Transverse colon (tissue), 4 donors: Measurements from ENCODE around the gene STAT3. TPM values are rescaled to one million over a fixed set of nuclear protein-coding genes. Genes with fewer than 3 reads are reported as not detected.

Experiments
- DNase-seq: peaks from one replicate; pipeline ENCODE4 v3.0.0-alpha.2; 2019
- H3K27ac ChIP-seq, 4 donors: fragments of 200-600 bp; sonication (generic); 2 replicates each; pipeline ENCODE4 v1.5.1; 2016 to 2018; ENCODE audit warnings: inconsistent platforms in 4 of 4
- H3K27me3 ChIP-seq: fragments of 200-600 bp; sonication (generic); 2 replicates; pipeline ENCODE4 v1.5.1; 2017; ENCODE audit warnings: inconsistent platforms
- H3K36me3 ChIP-seq, 4 donors: fragments of 200-600 bp; sonication (generic); 2 replicates each; pipeline ENCODE4 v1.5.1; 2017 to 2019; ENCODE audit warnings: inconsistent platforms in 4 of 4
- H3K4me1 ChIP-seq, 4 donors: fragments of 200-600 bp; sonication (generic); 2 replicates each; pipeline ENCODE4 v1.5.1; 2017 to 2020; ENCODE audit warnings: inconsistent platforms in 4 of 4
- H3K4me3 ChIP-seq, 4 donors: fragments of 200-600 bp; sonication (generic); 1 replicate in 1 of 4; 2 replicates in 3 of 4; pipeline versions ENCODE4 v1.5.1 to v1.6.1; 2017 to 2019; ENCODE audit warnings: inconsistent platforms in 4 of 4
- H3K9me3 ChIP-seq, 2 donors: fragments of 200-600 bp; sonication (generic); 2 replicates each; pipeline ENCODE4 v1.5.1; 2017 to 2019; ENCODE audit warnings: inconsistent platforms in 2 of 2
- EP300 ChIP-seq: sonication (generic); formaldehyde crosslinking; IDR thresholded peaks from one replicate; pipeline ENCODE4 v1.6.1; 2017; ENCODE audit warnings: antibody characterized with exemption, low read depth
- POLR2A ChIP-seq: fragments of 450-650 bp; IDR thresholded peaks from one replicate; pipeline ENCODE4 v1.6.1; 2016; ENCODE audit warnings: antibody characterized with exemption, mild to moderate bottlenecking, moderate library complexity
- POLR2AphosphoS5 ChIP-seq, 3 donors: sonication (generic); formaldehyde crosslinking; IDR thresholded peaks; one replicate each; pipeline ENCODE4 v1.6.1; 2016; ENCODE audit warnings: antibody characterized with exemption in 3 of 3
- WGBS, 2 donors: methylation state at CpG; one replicate each; pipeline ENCODE4 v1.1.5; 2018; ENCODE audit warnings: low coverage in 1 of 2; 5-methylcytosine and 5-hydroxymethylcytosine counted together
- in situ Hi-C, 4 donors: fragments of 200-750 bp; cut with MboI; loops; one replicate each; pipeline versions ENCODE4 v1.15.0 to v1.15.1; 2017; ENCODE audit warnings: low sequenced_read_pairs in 3 of 4, low pct_ligation_motif_present in 1 of 4, low pct_unique_long_range_greater_than_20kb in 1 of 4
- intact Hi-C: fragments of 100-400 bp; cut with DNase I; formaldehyde crosslinking; loops from one replicate; pipeline ENCODE4 v1.15.1; 2023; ENCODE audit warnings: low total_unique reads
- total RNA-seq, 4 donors: library from RNA; depleted of rRNA; stranded (reverse); fragments of >200 nt; gene quantifications; one replicate each; pipeline ENCODE4 v1.1.0, GENCODE V29; 2016
- TF ChIP-seq, protein P1 (sequence below), 5 experiments: fragments of 200-600 bp in 3 of 5; fragments of 450-650 bp in 2 of 5; sonication (generic) in 3 of 5; IDR thresholded peaks; 1 replicate in 2 of 5; 2 replicates in 3 of 5; pipeline ENCODE4 v1.5.1; 2016 to 2017; ENCODE audit warnings: antibody characterized with exemption in 5 of 5, inconsistent platforms in 3 of 5, mild to moderate bottlenecking in 2 of 5, moderate library complexity in 1 of 5

The STAT3 gene
- total RNA-seq, 4 donors from 2014 or later: 110 to 156 (median 130) TPM

DNA sequence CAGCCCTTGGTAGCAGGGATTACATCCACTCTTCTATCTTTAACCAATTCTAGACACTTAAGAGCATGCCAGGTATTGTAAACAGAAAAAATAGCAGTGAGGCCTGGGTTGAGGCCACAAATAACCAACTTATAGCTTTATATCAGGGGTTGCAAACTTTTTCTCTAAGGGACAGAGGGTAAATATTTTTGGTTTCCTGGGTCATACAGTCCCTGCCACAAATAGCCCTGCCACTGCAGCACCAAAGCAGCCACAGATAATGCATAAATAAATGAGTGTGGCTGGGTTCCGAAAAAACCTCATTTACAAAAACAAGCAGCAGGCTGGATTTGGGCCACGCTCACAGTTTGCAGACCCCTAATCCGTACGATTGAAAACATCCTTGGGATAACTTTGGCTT, 46.7 kb downstream of the STAT3 start:
- no peak for DNase-seq
- Histone ChIP-seq H3K9me3 (no peaks in the 10 kb centered on the region), H3K36me3 (peaks cover 0 to 42% (median 20%) of the 10 kb centered on the region in 4 donors), H3K27ac (no peak overlapping the region), H3K4me3 (no peak overlapping the region), H3K27me3 (no peaks in the 10 kb centered on the region), H3K4me1 (peaks cover 0 to 11% (median 3%) of the 10 kb centered on the region in 4 donors)
- TF ChIP-seq POLR2A (no peak), POLR2AphosphoS5 (IDR thresholded peaks at IDR 0.05) (no peak), EP300 (no peak)
- TF ChIP-seq, protein P1, sequence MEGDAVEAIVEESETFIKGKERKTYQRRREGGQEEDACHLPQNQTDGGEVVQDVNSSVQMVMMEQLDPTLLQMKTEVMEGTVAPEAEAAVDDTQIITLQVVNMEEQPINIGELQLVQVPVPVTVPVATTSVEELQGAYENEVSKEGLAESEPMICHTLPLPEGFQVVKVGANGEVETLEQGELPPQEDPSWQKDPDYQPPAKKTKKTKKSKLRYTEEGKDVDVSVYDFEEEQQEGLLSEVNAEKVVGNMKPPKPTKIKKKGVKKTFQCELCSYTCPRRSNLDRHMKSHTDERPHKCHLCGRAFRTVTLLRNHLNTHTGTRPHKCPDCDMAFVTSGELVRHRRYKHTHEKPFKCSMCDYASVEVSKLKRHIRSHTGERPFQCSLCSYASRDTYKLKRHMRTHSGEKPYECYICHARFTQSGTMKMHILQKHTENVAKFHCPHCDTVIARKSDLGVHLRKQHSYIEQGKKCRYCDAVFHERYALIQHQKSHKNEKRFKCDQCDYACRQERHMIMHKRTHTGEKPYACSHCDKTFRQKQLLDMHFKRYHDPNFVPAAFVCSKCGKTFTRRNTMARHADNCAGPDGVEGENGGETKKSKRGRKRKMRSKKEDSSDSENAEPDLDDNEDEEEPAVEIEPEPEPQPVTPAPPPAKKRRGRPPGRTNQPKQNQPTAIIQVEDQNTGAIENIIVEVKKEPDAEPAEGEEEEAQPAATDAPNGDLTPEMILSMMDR (IDR thresholded peaks at IDR 0.05): no peak
- in situ Hi-C loops (loop anchor here in 1 of 4 donors (25.0 kb wide), 1 partner anchor 171 kb away; no protein-coding TSS in a partner anchor), intact Hi-C loops (no loop called here)
- 57 to 68% methylated on average over 1 to 4 of the region's 4 CpGs for WGBS, 2 donors

DNA sequence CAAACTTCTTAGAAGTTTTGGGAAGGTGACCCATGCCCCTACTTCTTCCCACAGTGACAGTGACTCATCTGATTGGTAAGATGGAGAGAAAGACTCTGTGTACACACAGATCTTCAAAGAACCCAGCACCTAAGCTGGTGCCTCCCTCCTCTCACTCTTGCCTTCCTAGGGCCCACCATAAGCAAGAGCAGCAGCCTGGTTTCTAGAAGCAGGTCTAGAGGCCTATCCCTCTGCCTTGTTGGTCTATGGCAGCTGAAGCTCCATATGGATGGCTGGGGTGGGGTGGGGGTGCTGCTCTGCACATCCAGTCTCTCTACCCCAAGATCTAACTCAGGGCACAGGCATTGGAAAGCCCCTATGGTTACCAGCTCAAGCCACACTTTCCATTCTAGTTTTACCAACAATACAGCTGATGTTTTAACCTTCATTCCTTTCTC, 47.5 kb downstream of the STAT3 start:
- peaks cover 0 to 11% (median 2%) of the 10 kb centered on the region in 4 donors for H3K4me1 ChIP-seq
- no peak overlapping the region for H3K4me3 ChIP-seq
- DNase-seq: no peak
- TF ChIP-seq POLR2A: no peak
- no peak for TF ChIP-seq POLR2AphosphoS5 (IDR thresholded peaks at IDR 0.05)
- no peak for TF ChIP-seq EP300
- TF ChIP-seq, protein P1 (IDR thresholded peaks at IDR 0.05): no peak
- intact Hi-C loops: no loop called here
- H3K9me3 ChIP-seq: no peaks in the 10 kb centered on the region
- H3K27ac ChIP-seq: no peak overlapping the region
- peaks cover 0 to 46% (median 21%) of the 10 kb centered on the region in 4 donors for H3K36me3 ChIP-seq
- in situ Hi-C loops: loop anchor here in 1 of 4 donors (25.0 kb wide), 1 partner anchor 172 kb away; no protein-coding TSS in a partner anchor
- H3K27me3 ChIP-seq: no peaks in the 10 kb centered on the region

DNA sequence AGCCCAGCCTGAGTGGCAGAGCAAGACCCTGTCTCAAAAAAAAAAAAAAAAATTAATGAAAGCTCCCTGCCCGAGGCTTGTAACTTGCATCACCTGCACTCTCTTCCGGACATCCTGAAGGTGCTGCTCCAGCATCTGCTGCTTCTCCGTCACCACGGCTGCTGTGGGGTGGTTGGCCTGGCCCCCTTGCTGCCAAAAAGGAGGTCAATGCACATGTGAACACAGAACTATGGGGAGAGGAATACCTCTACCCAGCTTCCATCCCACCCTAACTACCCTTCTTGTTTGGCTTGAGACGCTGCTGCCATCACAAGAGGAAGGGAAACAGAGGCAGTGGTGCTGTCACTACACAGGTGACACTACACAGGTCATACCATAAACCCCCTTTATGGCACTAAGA, 49.0 kb downstream of the STAT3 start:
- TF ChIP-seq POLR2A: no peak
- no peak for TF ChIP-seq POLR2AphosphoS5 (IDR thresholded peaks at IDR 0.05)
- TF ChIP-seq EP300: no peak
- TF ChIP-seq, protein P1 (IDR thresholded peaks at IDR 0.05): no peak
- WGBS, 2 donors: 87 to 90% methylated on average over 5 of the region's 5 CpGs
- intact Hi-C loops (no loop called here), in situ Hi-C loops (loop anchor here in 1 of 4 donors (25.0 kb wide), 1 partner anchor 173 kb away; no protein-coding TSS in a partner anchor)
- Histone ChIP-seq H3K27me3 (no peaks in the 10 kb centered on the region), H3K36me3 (peaks cover 0 to 45% (median 23%) of the 10 kb centered on the region in 4 donors), H3K9me3 (no peaks in the 10 kb centered on the region), H3K27ac (no peak overlapping the region), H3K4me1 (peaks cover 0 to 11% (median 2%) of the 10 kb centered on the region in 4 donors), H3K4me3 (no peak overlapping the region)
- no peak for DNase-seq

DNA sequence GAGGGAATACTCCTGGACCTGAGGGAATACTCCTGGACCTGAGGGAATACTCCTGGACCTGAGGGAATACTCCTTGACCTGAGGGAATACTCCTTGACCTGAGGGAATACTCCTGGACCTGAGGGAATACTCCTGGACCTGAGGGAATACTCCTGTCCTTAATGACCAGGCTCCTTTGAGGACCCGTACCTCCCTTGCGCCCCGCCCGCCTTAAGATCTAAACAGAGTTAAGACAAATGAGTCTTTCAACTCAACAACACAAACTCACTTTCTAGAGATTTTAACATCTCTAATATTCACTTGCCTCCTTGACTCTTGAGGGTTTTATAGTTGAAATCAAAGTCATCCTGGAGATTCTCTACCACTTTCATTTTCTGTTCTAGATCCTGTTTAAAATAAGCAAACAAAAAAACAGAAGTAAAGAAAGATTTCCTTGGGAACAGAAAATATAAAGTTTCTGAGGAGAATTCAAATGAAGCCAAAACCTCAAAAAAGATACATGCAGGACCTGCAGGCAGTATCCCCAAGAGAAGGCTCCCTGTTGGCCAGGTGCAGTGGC, 49.7 kb downstream of the STAT3 start:
- H3K4me3 ChIP-seq: no peak overlapping the region
- intact Hi-C loops (no loop called here), in situ Hi-C loops (loop anchor here in 1 of 4 donors (25.0 kb wide), 1 partner anchor 174 kb away; no protein-coding TSS in a partner anchor)
- no peaks in the 10 kb centered on the region for H3K9me3 ChIP-seq
- no peaks in the 10 kb centered on the region for H3K27me3 ChIP-seq
- no peak for DNase-seq
- peaks cover 0 to 11% (median 2%) of the 10 kb centered on the region in 4 donors for H3K4me1 ChIP-seq
- H3K27ac ChIP-seq: no peak overlapping the region
- TF ChIP-seq POLR2A (no peak), EP300 (no peak), POLR2AphosphoS5 (IDR thresholded peaks at IDR 0.05) (no peak)
- H3K36me3 ChIP-seq: peaks cover 0 to 46% (median 23%) of the 10 kb centered on the region in 4 donors
- WGBS, 2 donors: 93% methylated on average over 4 of the region's 4 CpGs; no CpG with 5 or more reads in 1 of the 2 donors
